Fibroblast of lung (primary cell): ENCODE data around the gene MAP3K10.
"Not testable (repeated sequence)": the region's sequence is repeated elsewhere in the genome, so short reads cannot be mapped to it uniquely, and the experiment has no call there.

Source experiments
- EZH2 ChIP-seq: IDR thresholded peaks from 2 replicates; pipeline ENCODE4 v1.5.1; 2012; ENCODE audit warnings: low read length, control low read depth, mild to moderate bottlenecking; ENCODE audit errors: missing control alignments
- TF ChIP-seq, protein P1 (sequence below), 2 donors: IDR thresholded peaks in 1 of 2; conservative IDR thresholded peaks in 1 of 2; 1 replicate in 1 of 2; 2 replicates in 1 of 2; pipeline ENCODE4 v1.5.1; 2011 to 2012; ENCODE audit warnings: low read length in 2 of 2, control low read depth in 1 of 2, inconsistent platforms in 1 of 2, low read depth in 1 of 2, mild to moderate bottlenecking in 1 of 2

DNA sequence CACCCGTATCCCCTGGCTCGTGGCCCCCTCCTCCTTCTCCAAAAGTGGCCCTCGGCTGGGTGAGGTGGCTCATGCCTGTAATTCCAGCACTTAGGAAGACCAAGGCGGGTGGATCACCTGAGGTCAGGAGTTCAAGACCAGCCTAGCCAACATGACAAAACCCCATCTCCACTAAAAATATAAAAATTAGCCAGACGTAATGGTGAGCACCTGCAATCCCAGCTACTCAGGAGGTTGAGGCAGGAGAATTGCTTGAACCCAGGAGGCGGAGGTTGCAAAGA, 45.5 kb upstream of the MAP3K10 start:
- TF ChIP-seq, protein P1, sequence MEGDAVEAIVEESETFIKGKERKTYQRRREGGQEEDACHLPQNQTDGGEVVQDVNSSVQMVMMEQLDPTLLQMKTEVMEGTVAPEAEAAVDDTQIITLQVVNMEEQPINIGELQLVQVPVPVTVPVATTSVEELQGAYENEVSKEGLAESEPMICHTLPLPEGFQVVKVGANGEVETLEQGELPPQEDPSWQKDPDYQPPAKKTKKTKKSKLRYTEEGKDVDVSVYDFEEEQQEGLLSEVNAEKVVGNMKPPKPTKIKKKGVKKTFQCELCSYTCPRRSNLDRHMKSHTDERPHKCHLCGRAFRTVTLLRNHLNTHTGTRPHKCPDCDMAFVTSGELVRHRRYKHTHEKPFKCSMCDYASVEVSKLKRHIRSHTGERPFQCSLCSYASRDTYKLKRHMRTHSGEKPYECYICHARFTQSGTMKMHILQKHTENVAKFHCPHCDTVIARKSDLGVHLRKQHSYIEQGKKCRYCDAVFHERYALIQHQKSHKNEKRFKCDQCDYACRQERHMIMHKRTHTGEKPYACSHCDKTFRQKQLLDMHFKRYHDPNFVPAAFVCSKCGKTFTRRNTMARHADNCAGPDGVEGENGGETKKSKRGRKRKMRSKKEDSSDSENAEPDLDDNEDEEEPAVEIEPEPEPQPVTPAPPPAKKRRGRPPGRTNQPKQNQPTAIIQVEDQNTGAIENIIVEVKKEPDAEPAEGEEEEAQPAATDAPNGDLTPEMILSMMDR (conservative IDR thresholded peaks at IDR 0.05 in 1 of 2, IDR thresholded peaks at IDR 0.05 in 1 of 2; ENCODE audit: low read depth in 1 of 2, low read length in 2 of 2) = not testable (repeated sequence)
- not testable (repeated sequence) for TF ChIP-seq EZH2
